Measurements from ENCODE around the gene ZPR1. TPM values are rescaled to one million over a fixed set of nuclear protein-coding genes. Genes with fewer than 3 reads are reported as not detected.

ZPR1 gene
- total RNA-seq, 1 experiment from 2014 or later: 89.5 TPM

GRCh38 chr11:116828632-116829524 is 41.1 kb upstream of the ZPR1 start:
- ChIA-PET POLR2A (ENCODE audit: unreplicated experiment) (no interaction called here), CTCF (interaction anchor here (0.6 kb wide), 1 partner anchor 41 kb away, joined by 4 read pairs; no protein-coding TSS in a partner anchor)
- no peak overlapping the region for H3K9ac ChIP-seq (ENCODE audit: low read length)
- intact Hi-C loops (cut with micrococcal nuclease): no loop called here
- no peaks in the 10 kb centered on the region for H3K36me3 ChIP-seq (ENCODE audit: low read depth, low read length)
- no TSS peak for BruUV-seq (replicated peaks)
- no peak overlapping the region for H3K27ac ChIP-seq (ENCODE audit: low read length)
- TF ChIP-seq EZH2 (IDR thresholded peaks at IDR 0.05; ENCODE audit: low read length, unreplicated experiment): no peak
- H3K4me3 ChIP-seq (ENCODE audit: low read length): no peak overlapping the region
- no peak overlapping the region for H2AFZ ChIP-seq (ENCODE audit: low read length)
- no peaks in the 10 kb centered on the region for H3F3A ChIP-seq (ENCODE audit: low read length, unreplicated experiment)
- H3K79me2 ChIP-seq (ENCODE audit: low read length): no peaks in the 10 kb centered on the region
- no peak for ATAC-seq
- no peaks in the 10 kb centered on the region for H3K27me3 ChIP-seq (ENCODE audit: low read length)
- H4K20me1 ChIP-seq (ENCODE audit: low read length): no peaks in the 10 kb centered on the region
- H3K9me3 ChIP-seq (ENCODE audit: low read length): no peaks in the 10 kb centered on the region
- H3K4me2 ChIP-seq (ENCODE audit: low read length): no peak overlapping the region
- no peaks in the 10 kb centered on the region for H3K4me1 ChIP-seq (ENCODE audit: insufficient read depth, low read length)
- no peak for DNase-seq
- H3K9me2 ChIP-seq (replicated peaks; ENCODE audit: low read length): no peaks in the 10 kb centered on the region

- Histone ChIP-seq H3K4me2 (ENCODE audit: low read length) (no peak overlapping the region), H3K79me2 (ENCODE audit: low read length) (no peaks in the 10 kb centered on the region), H4K20me1 (ENCODE audit: low read length) (no peaks in the 10 kb centered on the region), H3K9me2 (replicated peaks; ENCODE audit: low read length) (no peaks in the 10 kb centered on the region), H2AFZ (ENCODE audit: low read length) (no peak overlapping the region), H3K36me3 (ENCODE audit: low read depth, low read length) (no peaks in the 10 kb centered on the region), H3K27ac (ENCODE audit: low read length) (no peak overlapping the region), H3K4me3 (ENCODE audit: low read length) (no peak overlapping the region), H3K9me3 (ENCODE audit: low read length) (no peaks in the 10 kb centered on the region), H3K4me1 (ENCODE audit: insufficient read depth, low read length) (no peaks in the 10 kb centered on the region), H3K9ac (ENCODE audit: low read length) (no peak overlapping the region), H3K27me3 (ENCODE audit: low read length) (no peaks in the 10 kb centered on the region), H3F3A (ENCODE audit: low read length, unreplicated experiment) (no peaks in the 10 kb centered on the region)
- ATAC-seq (no peak), DNase-seq (no peak)
- intact Hi-C loops (cut with micrococcal nuclease): no loop called here
- no TSS peak for BruUV-seq (replicated peaks)
- TF ChIP-seq EZH2 (IDR thresholded peaks at IDR 0.05; ENCODE audit: low read length, unreplicated experiment): no peak
- TF ChIP-seq EZH2phosphoT487 (IDR thresholded peaks at IDR 0.05; ENCODE audit: borderline replicate concordance, low read length): no peak
- TF ChIP-seq CTCF (conservative IDR thresholded peaks at IDR 0.05; ENCODE audit: low read depth, low read length): no peak
- ChIA-PET CTCF (no interaction called here), POLR2A (ENCODE audit: unreplicated experiment) (no interaction called here)
These were observed 39.6 kb upstream of the ZPR1 start for GRCh38 chr11:116827461-116827860.

- Histone ChIP-seq H3K4me2 (ENCODE audit: low read length) (no peak overlapping the region), H3K9me2 (replicated peaks; ENCODE audit: low read length) (no peaks in the 10 kb centered on the region), H3K27ac (ENCODE audit: low read length) (no peak overlapping the region), H3K36me3 (ENCODE audit: low read depth, low read length) (no peaks in the 10 kb centered on the region), H2AFZ (ENCODE audit: low read length) (no peak overlapping the region), H4K20me1 (ENCODE audit: low read length) (no peaks in the 10 kb centered on the region), H3K79me2 (ENCODE audit: low read length) (no peaks in the 10 kb centered on the region), H3F3A (ENCODE audit: low read length, unreplicated experiment) (no peaks in the 10 kb centered on the region), H3K27me3 (ENCODE audit: low read length) (no peaks in the 10 kb centered on the region), H3K9me3 (ENCODE audit: low read length) (no peaks in the 10 kb centered on the region), H3K4me3 (ENCODE audit: low read length) (no peak overlapping the region), H3K9ac (ENCODE audit: low read length) (no peak overlapping the region), H3K4me1 (ENCODE audit: insufficient read depth, low read length) (no peaks in the 10 kb centered on the region)
- ChIA-PET CTCF (no interaction called here), POLR2A (ENCODE audit: unreplicated experiment) (no interaction called here)
- BruUV-seq (replicated peaks): no TSS peak
- TF ChIP-seq CTCF (conservative IDR thresholded peaks at IDR 0.05; ENCODE audit: low read depth, low read length): no peak
- no peak for TF ChIP-seq EZH2 (IDR thresholded peaks at IDR 0.05; ENCODE audit: low read length, unreplicated experiment)
- TF ChIP-seq EZH2phosphoT487 (IDR thresholded peaks at IDR 0.05; ENCODE audit: borderline replicate concordance, low read length): no peak
- DNase-seq (no peak), ATAC-seq (no peak)
- intact Hi-C loops (cut with micrococcal nuclease): no loop called here
These were observed 39.1 kb upstream of the ZPR1 start for GRCh38 chr11:116826751-116827431.

All from PC-3 (cell line).